Measurements from ENCODE around the gene TMIE. TPM values are rescaled to one million over a fixed set of nuclear protein-coding genes. Genes with fewer than 3 reads are reported as not detected.
A peak's percentile ranks its signal among the peaks of the same experiment; 100 is the strongest.

The TMIE gene
- total and polyA plus RNA-seq, 7 donors, result 0.27 to 2.2 (median 0.40) TPM

DNA sequence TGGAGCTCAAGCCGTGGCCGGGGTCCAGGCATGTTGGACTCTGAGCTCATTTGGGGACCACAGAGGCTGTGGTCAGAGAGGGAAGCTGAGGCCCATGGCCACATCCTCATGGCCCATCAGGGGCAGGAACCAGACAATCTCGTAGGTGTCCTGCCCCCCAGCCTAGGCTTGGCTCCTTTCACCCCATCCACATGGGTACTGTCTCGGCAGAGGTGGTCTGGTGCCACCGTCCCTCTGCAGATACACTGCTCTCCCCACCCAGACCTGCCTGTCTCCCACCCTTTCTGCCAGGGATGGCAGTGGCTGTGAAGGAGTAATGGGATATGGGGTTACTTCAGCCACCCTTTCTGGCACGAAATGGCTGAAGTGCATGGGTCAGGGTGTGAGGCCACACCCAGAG is 8.5 kb downstream of the TMIE start:
- 79 to 89% (median 84%) methylated on average over 6 of the region's 6 CpGs for WGBS, 3 donors
- Histone ChIP-seq H3K36me3 (ENCODE audit: insufficient read depth in 1 of 2, low read depth in 1 of 2) (peaks cover 0 to 8% of the 10 kb centered on the region in 2 donors), H3K27me3 (ENCODE audit: insufficient read depth in 3 of 3, low read length in 2 of 3) (no peaks in the 10 kb centered on the region), H3K4me1 (peaks cover 24% of the 10 kb centered on the region), H3K27ac (no peak overlapping the region), H3K4me3 (no peak overlapping the region), H3K9me3 (no peaks in the 10 kb centered on the region)
- TF ChIP-seq, protein P1, sequence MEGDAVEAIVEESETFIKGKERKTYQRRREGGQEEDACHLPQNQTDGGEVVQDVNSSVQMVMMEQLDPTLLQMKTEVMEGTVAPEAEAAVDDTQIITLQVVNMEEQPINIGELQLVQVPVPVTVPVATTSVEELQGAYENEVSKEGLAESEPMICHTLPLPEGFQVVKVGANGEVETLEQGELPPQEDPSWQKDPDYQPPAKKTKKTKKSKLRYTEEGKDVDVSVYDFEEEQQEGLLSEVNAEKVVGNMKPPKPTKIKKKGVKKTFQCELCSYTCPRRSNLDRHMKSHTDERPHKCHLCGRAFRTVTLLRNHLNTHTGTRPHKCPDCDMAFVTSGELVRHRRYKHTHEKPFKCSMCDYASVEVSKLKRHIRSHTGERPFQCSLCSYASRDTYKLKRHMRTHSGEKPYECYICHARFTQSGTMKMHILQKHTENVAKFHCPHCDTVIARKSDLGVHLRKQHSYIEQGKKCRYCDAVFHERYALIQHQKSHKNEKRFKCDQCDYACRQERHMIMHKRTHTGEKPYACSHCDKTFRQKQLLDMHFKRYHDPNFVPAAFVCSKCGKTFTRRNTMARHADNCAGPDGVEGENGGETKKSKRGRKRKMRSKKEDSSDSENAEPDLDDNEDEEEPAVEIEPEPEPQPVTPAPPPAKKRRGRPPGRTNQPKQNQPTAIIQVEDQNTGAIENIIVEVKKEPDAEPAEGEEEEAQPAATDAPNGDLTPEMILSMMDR (IDR thresholded peaks at IDR 0.05), result no peak
- intact Hi-C loops (cut with DNase I), result loop anchor here (5.0 to 10.0 kb wide), 4 partner anchors 155 to 615 kb away; partner anchors contain the start of gene MYL3 (in 1 of the 2)
- no peak for ATAC-seq
- DNase-seq, result peak in 1 of 2 donors; percentile 23

DNA sequence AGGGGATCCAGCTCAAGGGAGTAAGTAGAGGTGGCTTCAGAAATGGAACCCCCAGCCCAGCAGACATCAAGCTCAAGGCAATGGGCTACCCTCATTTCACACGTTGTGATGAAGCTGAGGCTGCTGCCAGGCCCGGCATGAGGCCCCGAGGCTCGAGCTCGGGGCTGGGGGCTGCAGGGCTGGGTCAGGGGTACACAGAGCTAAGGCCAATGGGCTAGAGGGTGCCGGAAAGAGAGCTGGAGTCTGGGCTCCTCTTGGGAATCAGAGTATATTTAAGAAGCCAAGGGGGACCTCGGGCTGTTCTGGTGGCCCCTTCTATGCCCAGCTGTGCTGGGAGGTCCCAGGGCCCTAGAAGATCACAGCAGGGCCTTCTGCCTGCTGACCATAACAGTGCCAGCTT is 9.0 kb downstream of the TMIE start:
- Histone ChIP-seq H3K9me3 (no peaks in the 10 kb centered on the region), H3K36me3 (ENCODE audit: insufficient read depth in 1 of 2, low read depth in 1 of 2) (peaks cover 0 to 8% of the 10 kb centered on the region in 2 donors), H3K27me3 (ENCODE audit: insufficient read depth in 3 of 3, low read length in 2 of 3) (no peaks in the 10 kb centered on the region), H3K4me3 (no peak overlapping the region), H3K4me1 (peaks cover 20% of the 10 kb centered on the region), H3K27ac (no peak overlapping the region)
- WGBS, 3 donors, result 82 to 91% (median 86%) methylated on average over 6 to 7 of the region's 7 CpGs
- no peak for ATAC-seq
- intact Hi-C loops (cut with DNase I), result no loop called here
- TF ChIP-seq, protein P1 (IDR thresholded peaks at IDR 0.05), result no peak
- DNase-seq, result no peak

DNA sequence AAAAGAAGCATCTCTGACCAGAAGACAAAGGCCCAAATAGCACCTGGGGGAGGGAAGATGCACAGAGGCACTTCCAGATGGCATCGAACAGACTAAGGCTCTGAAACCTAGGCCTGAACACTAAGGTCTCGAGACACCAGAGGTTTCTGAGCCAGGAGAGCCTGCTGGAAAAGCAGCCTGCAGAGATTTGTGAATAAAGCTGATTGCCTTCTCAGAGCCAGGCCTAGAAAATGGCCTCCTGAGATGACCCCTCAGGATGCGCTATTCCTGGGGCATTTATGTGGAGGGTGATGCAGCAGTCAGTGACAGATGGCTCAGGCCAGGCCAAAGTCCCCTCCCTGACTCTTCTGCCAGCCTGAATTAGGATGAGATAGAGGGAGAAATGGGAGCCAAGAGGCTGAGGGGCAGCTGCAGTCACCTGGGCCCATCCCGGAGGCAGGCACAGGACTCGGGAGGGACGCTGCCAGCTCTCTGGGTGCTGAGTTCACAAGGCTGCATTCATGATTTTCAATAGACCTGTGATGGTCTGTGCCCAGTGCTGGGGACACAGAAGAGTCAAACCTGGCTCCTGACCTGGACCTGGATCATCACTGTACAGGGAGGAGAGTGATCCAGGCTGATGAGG is 9.6 kb downstream of the TMIE start:
- peak in 1 of 2 donors; percentile 29 for DNase-seq
- no peaks in the 10 kb centered on the region for H3K27me3 ChIP-seq (ENCODE audit: insufficient read depth in 3 of 3, low read length in 2 of 3)
- 83 to 88% (median 83%) methylated on average over 6 of the region's 6 CpGs for WGBS, 3 donors
- intact Hi-C loops (cut with DNase I), result no loop called here
- peaks cover 17% of the 10 kb centered on the region for H3K4me1 ChIP-seq
- TF ChIP-seq, protein P1 (IDR thresholded peaks at IDR 0.05), result no peak
- H3K36me3 ChIP-seq (ENCODE audit: insufficient read depth in 1 of 2, low read depth in 1 of 2), result peaks cover 0 to 8% of the 10 kb centered on the region in 2 donors
- no peak for ATAC-seq
- no peak overlapping the region for H3K4me3 ChIP-seq
- H3K9me3 ChIP-seq, result no peaks in the 10 kb centered on the region
- H3K27ac ChIP-seq, result no peak overlapping the region

DNA sequence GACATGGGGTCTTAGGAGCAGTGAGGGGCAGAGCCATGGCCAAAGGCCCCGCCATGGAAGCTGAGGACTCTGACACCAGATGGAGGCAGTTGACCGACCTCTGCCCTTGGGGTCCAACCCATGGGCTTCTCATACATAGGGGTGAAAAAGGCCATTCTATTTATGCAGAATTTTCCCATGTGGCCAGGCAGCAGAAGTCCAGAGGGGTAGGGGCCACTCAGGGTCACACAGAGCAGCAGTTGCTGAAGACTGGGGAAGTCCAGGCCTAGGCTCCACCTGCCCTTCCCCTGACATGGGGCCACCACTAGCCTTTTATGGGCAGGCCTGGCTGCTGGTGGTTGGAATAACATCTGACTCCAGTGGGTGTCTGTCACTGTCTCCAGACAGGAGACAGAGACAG is 10.1 kb downstream of the TMIE start:
- no peak for DNase-seq
- WGBS, 3 donors, result 90 to 91% (median 91%) methylated on average over 2 of the region's 2 CpGs

More for the DNA sequence above, 10.1 kb downstream of the TMIE start:
- intact Hi-C loops (cut with DNase I), result no loop called here
- Histone ChIP-seq H3K27ac (no peak overlapping the region), H3K9me3 (no peaks in the 10 kb centered on the region), H3K4me1 (peaks cover 17% of the 10 kb centered on the region), H3K27me3 (ENCODE audit: insufficient read depth in 3 of 3, low read length in 2 of 3) (no peaks in the 10 kb centered on the region), H3K36me3 (ENCODE audit: insufficient read depth in 1 of 2, low read depth in 1 of 2) (peaks cover 0 to 8% of the 10 kb centered on the region in 2 donors), H3K4me3 (no peak overlapping the region)
- TF ChIP-seq, protein P1 (IDR thresholded peaks at IDR 0.05), result no peak
- peak in 3 of 4 donors; percentile 25 to 41 (median 29) for ATAC-seq
